K562 (cell line): ENCODE measurements around the gene GEMIN2. TPM values are rescaled to one million over a fixed set of nuclear protein-coding genes. Genes with fewer than 3 reads are reported as not detected.

Experiments used
- ATAC-seq: fragments of 200-7000 bp; cut with Tn5 transposase; 3 replicates; pipeline ENCODE4 v1.9.1; 2020; ENCODE audit warnings: moderate library complexity
- BruUV-seq: library from RNA; stranded (reverse); fragments of 400-500 nt; replicated peaks from 2 replicates; lab custom pipeline; 2021; lab: Mats Ljungman, UMichigan
- CTCF ChIA-PET: fragments of 300-600 bp; formaldehyde crosslinking; extraction: SDS; loops from one replicate; lab custom pipeline; 2021; ENCODE audit warnings: low intra/inter-chr PET ratio; lab: Yijun Ruan, JAX
- POLR2A ChIA-PET: fragments of 300-600, 350-650 bp; sonication (Branson Sonifier 250); formaldehyde crosslinking; extraction: SDS; loops from one replicate; lab custom pipeline; 2021; ENCODE audit warnings: antibody characterized with exemption, inconsistent platforms; lab: Yijun Ruan, JAX
- DNase-seq, 4 experiments: peaks; one replicate each; pipeline versions ENCODE4 v3.0.0 to v3.0.0-alpha.2; 2011 to 2018; ENCODE audit warnings: low spot score in 3 of 4, mixed read lengths in 3 of 4; ENCODE audit errors: extremely low read depth in 1 of 4
- FAIRE-seq: peaks from 2 replicates; lab custom pipeline; 2011; peaks lifted over from hg19 to GRCh38; lab: Jason Lieb, UNC
- H2AFZ ChIP-seq: 2 replicates; pipeline ENCODE4 v1.6.0; 2011; ENCODE audit warnings: low read depth, low read length, control low read depth, inconsistent platforms
- H3K27ac ChIP-seq: fragments of 200-600 bp; 3 replicates; pipeline ENCODE4 v1.8.0; 2011; ENCODE audit warnings: low read depth, mild to moderate bottlenecking, control low read depth, inconsistent platforms, low read length, moderate library complexity, mixed read lengths; ENCODE audit errors: extremely low read depth
- H3K27me3 ChIP-seq, 2 experiments: fragments of 300-600 bp in 1 of 2; 2 replicates in 1 of 2; 3 replicates in 1 of 2; pipeline versions ENCODE4 v1.6.0 to v1.8.0; 2011; ENCODE audit warnings: inconsistent platforms in 2 of 2, low read length in 2 of 2, mild to moderate bottlenecking in 1 of 2, mixed read lengths in 1 of 2, moderate library complexity in 1 of 2; ENCODE audit not compliant: control insufficient read depth in 2 of 2, insufficient read depth in 2 of 2
- H3K36me3 ChIP-seq: fragments of 300-600 bp; 3 replicates; pipeline ENCODE4 v1.8.0; 2011; ENCODE audit warnings: mild to moderate bottlenecking, low read length, inconsistent platforms; ENCODE audit not compliant: control insufficient read depth, insufficient read depth
- H3K4me1 ChIP-seq, 2 experiments: fragments of 200-600 bp in 1 of 2; replicated peaks in 1 of 2; 2 replicates in 1 of 2; 3 replicates in 1 of 2; pipeline versions ENCODE4 v1.5.1 to v1.8.0; 2011; ENCODE audit warnings: inconsistent platforms in 2 of 2, low read length in 2 of 2, mild to moderate bottlenecking in 1 of 2, mixed read lengths in 1 of 2, moderate library complexity in 1 of 2; ENCODE audit not compliant: control insufficient read depth in 2 of 2, insufficient read depth in 2 of 2
- H3K4me2 ChIP-seq: 2 replicates; pipeline ENCODE4 v1.6.1; 2011; ENCODE audit warnings: low read length, control low read depth, inconsistent platforms, mixed read lengths; ENCODE audit not compliant: insufficient read depth
- H3K4me3 ChIP-seq: fragments of 200-600 bp; sonication (generic), shearing (Covaris generic); 2 replicates; pipeline ENCODE4 v1.5.1; 2016; ENCODE audit warnings: control low read depth, inconsistent platforms
- H3K79me2 ChIP-seq: fragments of 200-600 bp; 3 replicates; pipeline ENCODE4 v1.8.0; 2011; ENCODE audit warnings: low read length, inconsistent platforms; ENCODE audit not compliant: control insufficient read depth, insufficient read depth
- H3K9ac ChIP-seq, 2 experiments: 2 replicates each; pipeline versions ENCODE4 v1.6.0 to v1.6.1; 2011; ENCODE audit warnings: low read depth in 2 of 2, low read length in 2 of 2, control low read depth in 1 of 2, inconsistent platforms in 1 of 2, mild to moderate bottlenecking in 1 of 2, mixed read lengths in 1 of 2; ENCODE audit not compliant: insufficient read depth in 1 of 2
- H3K9me1 ChIP-seq: one replicate; pipeline ENCODE4 v1.6.0; 2011; ENCODE audit warnings: inconsistent platforms, mild to moderate bottlenecking, low read length, moderate library complexity; ENCODE audit not compliant: control insufficient read depth, insufficient read depth
- H3K9me3 ChIP-seq: replicated peaks from 2 replicates; pipeline ENCODE4 v1.5.1; 2011; ENCODE audit warnings: low read depth, low read length, inconsistent platforms; ENCODE audit not compliant: control insufficient read depth, insufficient read depth
- H4K20me1 ChIP-seq: replicated peaks from 2 replicates; pipeline ENCODE4 v1.6.1; 2011; ENCODE audit warnings: low read length, inconsistent platforms, mixed read lengths; ENCODE audit not compliant: control insufficient read depth, insufficient read depth
- ATF3 ChIP-seq, 2 experiments: fragments of 450-650 bp in 1 of 2; sonication (generic) in 1 of 2; formaldehyde crosslinking in 1 of 2; IDR thresholded peaks in 1 of 2; conservative IDR thresholded peaks in 1 of 2; 2 replicates each; pipeline versions ENCODE4 v1.6.1 to v1.8.1; 2016 to 2023; ENCODE audit warnings: mild to moderate bottlenecking in 2 of 2, moderate library complexity in 2 of 2, inconsistent platforms in 1 of 2, missing genetic modification reagents in 1 of 2
- C11orf30 ChIP-seq: fragments of 450-650 bp; IDR thresholded peaks from 2 replicates; pipeline ENCODE4 v1.6.1; 2016; ENCODE audit warnings: low read depth, mild to moderate bottlenecking
- MAFF ChIP-seq: IDR thresholded peaks from 2 replicates; pipeline ENCODE4 v1.6.1; 2012; ENCODE audit warnings: low read length, improper control_type of control experiment
- MTA3 ChIP-seq: fragments of 450-650 bp; formaldehyde crosslinking; IDR thresholded peaks from 2 replicates; pipeline ENCODE4 v1.6.1; 2017; ENCODE audit warnings: mild to moderate bottlenecking, borderline replicate concordance
- NR0B1 ChIP-seq: fragments of 450-650 bp; IDR thresholded peaks from one replicate; pipeline ENCODE4 v1.6.1; 2018; ENCODE audit warnings: mild to moderate bottlenecking, moderate library complexity; ENCODE audit not compliant: partially characterized antibody
- NR3C1 ChIP-seq: sonication (generic); formaldehyde crosslinking; IDR thresholded peaks from 2 replicates; pipeline ENCODE4 v1.8.1; 2022; ENCODE audit warnings: missing genetic modification reagents
- SRSF1 ChIP-seq: fragments of 200-400 bp; formaldehyde crosslinking; IDR thresholded peaks from 2 replicates; pipeline ENCODE4 v1.6.1; 2017; ENCODE audit warnings: mild to moderate bottlenecking, low read depth, low read length, moderate library complexity
- TSHZ1 ChIP-seq: fragments of 250-450 bp; sonication (Bioruptor Pico); IDR thresholded peaks from 2 replicates; pipeline ENCODE4 v1.4.0; 2020; ENCODE audit warnings: mild to moderate bottlenecking, moderate library complexity
- ZNF23 ChIP-seq: fragments of 250-450 bp; sonication (Bioruptor Pico); IDR thresholded peaks from 2 replicates; pipeline ENCODE4 v1.4.0; 2020; ENCODE audit warnings: mild to moderate bottlenecking
- ZNF316 ChIP-seq: fragments of 450-650 bp; IDR thresholded peaks from 2 replicates; pipeline ENCODE4 v1.6.1; 2016
- WGBS: fragments of 100-300 bp; shearing (Covaris generic); methylation state at CpG from one replicate; pipeline ENCODE4 v1.1.6; 2016; ENCODE audit warnings: low coverage, mixed read lengths; ENCODE audit not compliant: insufficient coverage; ENCODE audit errors: missing lambda C conversion rate; 5-methylcytosine and 5-hydroxymethylcytosine counted together
- in situ Hi-C: fragments of 300-500 bp; cut with MboI; formaldehyde crosslinking; loops from 4 replicates; pipeline ENCODE4 v1.15.0; 2018; ENCODE audit warnings: inconsistent platforms, mixed read lengths
- intact Hi-C: fragments of 100-400 bp; cut with micrococcal nuclease; formaldehyde crosslinking; loops from 2 replicates; pipeline ENCODE4 v1.14.2; 2022
- polyA plus RNA-seq, 8 experiments: library from polyadenylated mRNA; depleted of rRNA in 4 of 8; stranded (reverse) in 5 of 8; unstranded in 3 of 8; fragments of >200 nt; fragmentation: Nextera tagmentation in 2 of 8; fragmentation: Illumina TruSeq in 1 of 8; extraction: Ambion mirVana in 2 of 8; extraction: Trizol in 1 of 8; gene quantifications; 2 replicates each; pipeline versions ENCODE4 v1.2.1 to v1.2.3, GENCODE V29; 2011 to 2014; ENCODE audit warnings: inconsistent platforms in 1 of 8, missing spikeins in 1 of 8
- total RNA-seq, 7 experiments: library from RNA; depleted of rRNA in 6 of 7; stranded (reverse); fragments of >200 nt in 6 of 7; fragmentation: Illumina TruSeq in 2 of 7; extraction: Trizol in 2 of 7; gene quantifications; 2 replicates each; pipeline versions ENCODE4 v1.2.1 to v1.2.3, GENCODE V29; 2011 to 2021; ENCODE audit warnings: low replicate concordance in 1 of 7

The GEMIN2 gene
- total and polyA plus RNA-seq, 9 of the 15 experiments (the other 6 are each of a cell fraction or from before 2014, with no cell fraction given): 23.0 to 87.6 (median 45.5) TPM

- DNase-seq (no peak), FAIRE-seq (no peak), ATAC-seq (no peak)
- H4K20me1 ChIP-seq: no peaks in the 10 kb centered on the region
- ChIA-PET POLR2A (no interaction called here), CTCF (no interaction called here)
- H3K27me3 ChIP-seq: no peaks in the 10 kb centered on the region
- no peak overlapping the region for H3K9ac ChIP-seq
- no peak overlapping the region for H2AFZ ChIP-seq
- 48% methylated on average over 3 of the region's 3 CpGs for WGBS
- BruUV-seq: no TSS peak
- no peak overlapping the region for H3K4me2 ChIP-seq
- no peak overlapping the region for H3K4me3 ChIP-seq
- TF ChIP-seq ATF3 (IDR thresholded peaks at IDR 0.05) (no peak), ATF3 (CRISPR knock-in tag; conservative IDR thresholded peaks at IDR 0.05) (no peak), TSHZ1 (CRISPR knock-in tag) (no peak), MTA3 (no peak), MAFF (0 out of 2 replicates have a peak, but pooled peaks have one; percentile 9), ZNF316 (peak; percentile 79), NR0B1 (no peak), SRSF1 (no peak), C11orf30 (peak; percentile 54), NR3C1 (CRISPR knock-in tag) (no peak), ZNF23 (CRISPR knock-in tag) (no peak)
- H3K36me3 ChIP-seq: no peaks in the 10 kb centered on the region
- H3K9me3 ChIP-seq: no peaks in the 10 kb centered on the region
- H3K27ac ChIP-seq: no peak overlapping the region
- H3K9me1 ChIP-seq: no peaks in the 10 kb centered on the region
- peaks cover 2% of the 10 kb centered on the region; the same call in 1 of the 3 replicates for H3K79me2 ChIP-seq
- intact Hi-C loops (loop anchor here (5.0 kb wide), 1 partner anchor 259 kb away; no protein-coding TSS in a partner anchor), in situ Hi-C loops (loop anchor here (10.0 kb wide), 1 partner anchor 316 kb away; no protein-coding TSS in a partner anchor)
- H3K4me1 ChIP-seq: no peaks in the 10 kb centered on the region; a peak in 2 of 5 replicates
These were observed 5.3 kb upstream of the GEMIN2 start for GRCh38 chr14:39108791-39109190.
